Neuron (in vitro differentiated cells): ENCODE results near the gene CCDC47.
"Not testable (repeated sequence)": the region's sequence is repeated elsewhere in the genome, so short reads cannot be mapped to it uniquely, and the experiment has no call there.

Experiments
- H2AFZ ChIP-seq: one replicate; pipeline ENCODE4 v1.6.1; 2013; ENCODE audit warnings: low read depth, mild to moderate bottlenecking, inconsistent platforms, low read length, moderate library complexity
- H3K27me3 ChIP-seq: one replicate; pipeline ENCODE4 v1.6.1; 2013; ENCODE audit warnings: low read length; ENCODE audit not compliant: insufficient read depth
- H3K36me3 ChIP-seq: one replicate; pipeline ENCODE4 v1.6.1; 2013; ENCODE audit warnings: low read length; ENCODE audit not compliant: insufficient read depth
- H3K4me1 ChIP-seq: one replicate; pipeline ENCODE4 v1.6.1; 2013; ENCODE audit warnings: low read length; ENCODE audit not compliant: insufficient read depth
- H3K4me3 ChIP-seq: 2 replicates; pipeline ENCODE4 v1.5.1; 2013; ENCODE audit warnings: mild to moderate bottlenecking, low read length, moderate library complexity
- H3K9me3 ChIP-seq: one replicate; pipeline ENCODE4 v1.6.1; 2013; ENCODE audit warnings: low read length

CCDC47 gene

DNA sequence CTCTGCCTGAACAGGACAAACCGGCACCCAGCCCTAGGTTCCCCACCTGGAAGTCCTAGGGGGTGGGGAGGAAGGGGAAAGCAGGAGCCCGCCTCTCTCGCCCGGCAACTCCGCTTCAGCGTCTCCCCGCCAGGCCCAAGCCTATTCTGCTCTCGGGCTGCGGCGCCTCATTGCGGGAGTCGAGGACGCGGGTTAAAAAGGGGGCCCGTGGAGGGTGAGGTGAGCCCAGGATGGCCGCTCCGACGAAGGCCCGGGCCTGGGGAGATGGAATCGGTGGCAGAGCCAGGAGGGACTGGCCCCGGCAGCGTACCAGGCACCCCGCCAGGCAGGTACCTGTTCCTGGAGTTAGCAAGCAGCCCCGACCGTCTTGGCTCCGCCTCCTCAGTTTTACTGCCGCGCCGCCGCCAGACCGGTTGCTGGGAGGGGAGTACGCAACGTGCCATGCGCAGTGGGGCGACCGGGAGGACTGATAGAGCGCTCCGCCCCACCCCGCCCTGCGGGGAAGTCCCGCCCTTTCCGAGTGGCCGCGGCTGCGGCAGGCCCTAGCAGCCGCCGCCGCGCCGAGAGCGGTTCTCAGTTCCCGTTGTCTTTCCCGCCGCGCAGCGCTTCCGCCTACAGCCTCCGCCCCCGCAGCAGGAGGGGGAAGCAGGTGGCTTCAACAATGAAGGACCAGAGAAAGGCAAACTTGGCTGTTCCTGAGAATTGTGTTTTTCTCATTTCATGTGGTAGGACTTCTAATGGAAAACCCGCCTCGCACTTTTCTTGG, 31.8 kb downstream of the CCDC47 start, which contains the start of gene STRADA:
Gene STRADA, minus strand, starts transcription at position 392 of the 766 bp plus-strand sequence. CDS start 13,430 bp downstream, outside the sequence.
- Histone ChIP-seq H3K4me3 (peak within 1 kb of the TSS; percentile 95), H2AFZ (peak within 1 kb of the TSS; percentile 88), H3K9me3 (no peaks in the 10 kb centered on the region), H3K36me3 (peaks cover 15% of the 10 kb centered on the region), H3K4me1 (peaks cover 8% of the 10 kb centered on the region), H3K27me3 (no peaks in the 10 kb centered on the region)

GRCh38 chr17:63741143-63741407, 32.3 kb downstream of the CCDC47 start:
- peak overlapping the region; percentile 95 for H3K4me3 ChIP-seq
- H3K9me3 ChIP-seq: no peaks in the 10 kb centered on the region
- no peaks in the 10 kb centered on the region for H3K27me3 ChIP-seq
- peaks cover 11% of the 10 kb centered on the region for H3K36me3 ChIP-seq
- peaks cover 8% of the 10 kb centered on the region for H3K4me1 ChIP-seq
- H2AFZ ChIP-seq: peak overlapping the region; percentile 69

- Histone ChIP-seq H3K36me3 (peaks cover 6% of the 10 kb centered on the region), H3K4me3 (peak overlapping the region; percentile 95), H2AFZ (peak overlapping the region; percentile 69), H3K9me3 (no peaks in the 10 kb centered on the region), H3K4me1 (peaks cover 8% of the 10 kb centered on the region), H3K27me3 (no peaks in the 10 kb centered on the region)
Measured at GRCh38 chr17:63740464-63741142, 32.8 kb downstream of the CCDC47 start.

DNA sequence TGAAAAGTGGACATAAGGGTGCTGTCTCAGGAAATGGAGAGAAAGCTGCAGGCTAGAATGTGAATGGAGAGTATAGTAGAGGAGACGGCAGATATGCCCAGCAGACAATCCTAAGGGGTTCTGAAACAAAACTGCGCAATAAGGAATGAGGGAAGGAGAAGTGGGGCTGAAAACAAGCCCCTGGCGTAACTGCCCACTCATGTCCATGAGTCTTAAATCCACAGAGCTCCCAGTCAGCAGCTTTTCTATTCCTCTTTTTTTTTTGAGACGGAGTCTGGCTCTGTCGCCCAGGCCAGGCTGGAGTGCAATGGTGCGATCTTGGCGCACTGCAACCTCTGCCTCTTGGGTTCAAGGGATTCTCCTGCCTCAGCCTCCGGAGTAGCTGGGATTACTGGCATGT, 37.7 kb downstream of the CCDC47 start:
- peaks cover 8% of the 10 kb centered on the region for H3K36me3 ChIP-seq
- no peaks in the 10 kb centered on the region for H3K27me3 ChIP-seq
- H3K4me1 ChIP-seq: peaks cover 7% of the 10 kb centered on the region
- H3K4me3 ChIP-seq: no peak overlapping the region
- no peak overlapping the region for H2AFZ ChIP-seq
- H3K9me3 ChIP-seq: no peaks in the 10 kb centered on the region

- Histone ChIP-seq H2AFZ (no peak overlapping the region), H3K4me1 (peaks cover 17% of the 10 kb centered on the region), H3K27me3 (no peaks in the 10 kb centered on the region), H3K9me3 (no peaks in the 10 kb centered on the region), H3K4me3 (no peak overlapping the region), H3K36me3 (peaks cover 21% of the 10 kb centered on the region)
Measured at GRCh38 chr17:63722403-63722802, 51.0 kb downstream of the CCDC47 start.

GRCh38 chr17:63720194-63720593, 53.2 kb downstream of the CCDC47 start:
- not testable (repeated sequence) for H3K27me3 ChIP-seq, H3K9me3 ChIP-seq, H2AFZ ChIP-seq, H3K4me3 ChIP-seq
- H3K4me1 ChIP-seq: peaks cover 17% of the 10 kb centered on the region
- peaks cover 18% of the 10 kb centered on the region for H3K36me3 ChIP-seq

GRCh38 chr17:63718988-63719387, 54.4 kb downstream of the CCDC47 start:
- no peak overlapping the region for H2AFZ ChIP-seq
- peaks cover 17% of the 10 kb centered on the region for H3K36me3 ChIP-seq
- H3K4me3 ChIP-seq: no peak overlapping the region
- H3K27me3 ChIP-seq: no peaks in the 10 kb centered on the region
- H3K9me3 ChIP-seq: no peaks in the 10 kb centered on the region
- peaks cover 17% of the 10 kb centered on the region for H3K4me1 ChIP-seq

DNA sequence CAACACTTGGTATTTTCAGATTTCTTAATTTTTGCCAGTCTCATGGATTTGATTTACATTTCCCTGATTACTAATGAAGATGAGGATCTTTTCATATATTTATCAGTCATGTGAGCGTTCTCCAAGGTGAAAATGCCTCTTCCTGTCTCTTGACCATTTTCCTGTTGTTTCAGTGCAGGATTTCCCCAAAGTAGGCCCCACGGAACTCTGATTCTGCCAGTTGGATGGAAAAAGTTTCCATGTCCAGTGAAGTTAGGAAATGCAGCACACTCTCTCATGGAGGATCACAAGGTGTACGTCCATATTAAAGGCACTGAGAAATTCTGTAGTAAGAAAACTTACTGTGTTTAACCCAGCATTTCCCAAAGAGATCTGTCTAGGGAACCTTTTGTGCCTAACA, 57.0 kb downstream of the CCDC47 start:
- Histone ChIP-seq H3K4me3 (no peak overlapping the region), H3K36me3 (peaks cover 37% of the 10 kb centered on the region), H3K9me3 (no peaks in the 10 kb centered on the region), H3K4me1 (peaks cover 17% of the 10 kb centered on the region), H3K27me3 (no peaks in the 10 kb centered on the region), H2AFZ (no peak overlapping the region)

DNA sequence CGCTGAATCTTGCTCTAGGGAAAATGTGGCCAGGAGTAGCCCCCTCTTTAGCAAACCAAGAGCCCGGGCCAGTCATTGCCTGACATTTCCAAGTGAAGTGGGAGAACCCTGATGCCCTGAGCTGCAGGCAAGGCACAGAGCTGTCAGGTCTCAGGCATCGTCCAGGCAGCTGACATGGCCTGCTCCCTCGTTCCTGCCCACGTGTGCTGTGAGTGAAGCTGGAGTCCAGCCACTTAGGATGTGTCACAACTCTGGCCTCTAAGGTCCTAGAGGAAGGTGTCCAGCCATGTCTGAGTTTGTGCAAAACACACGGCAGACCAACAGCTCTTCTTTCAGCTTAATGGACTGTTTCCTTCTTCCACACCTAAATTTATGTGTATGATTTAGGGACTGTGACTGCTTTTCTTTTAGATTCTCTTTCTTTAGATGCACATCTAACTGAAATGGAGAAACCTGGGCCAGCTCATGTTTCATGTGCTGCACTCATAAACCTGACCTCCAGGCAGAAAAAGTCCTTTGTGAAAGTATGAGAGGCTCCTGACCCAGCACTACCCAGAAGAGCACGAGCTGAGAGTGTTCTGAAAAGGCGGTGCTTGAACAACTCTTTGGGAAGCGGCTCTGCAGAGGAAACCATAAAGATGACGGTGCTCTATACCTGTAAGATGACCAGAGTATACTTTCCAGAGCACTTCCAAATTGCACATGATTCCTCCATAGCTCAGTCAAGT, 58.7 kb downstream of the CCDC47 start:
- Histone ChIP-seq H3K4me3 (no peak overlapping the region), H2AFZ (no peak overlapping the region), H3K9me3 (no peaks in the 10 kb centered on the region)

DNA sequence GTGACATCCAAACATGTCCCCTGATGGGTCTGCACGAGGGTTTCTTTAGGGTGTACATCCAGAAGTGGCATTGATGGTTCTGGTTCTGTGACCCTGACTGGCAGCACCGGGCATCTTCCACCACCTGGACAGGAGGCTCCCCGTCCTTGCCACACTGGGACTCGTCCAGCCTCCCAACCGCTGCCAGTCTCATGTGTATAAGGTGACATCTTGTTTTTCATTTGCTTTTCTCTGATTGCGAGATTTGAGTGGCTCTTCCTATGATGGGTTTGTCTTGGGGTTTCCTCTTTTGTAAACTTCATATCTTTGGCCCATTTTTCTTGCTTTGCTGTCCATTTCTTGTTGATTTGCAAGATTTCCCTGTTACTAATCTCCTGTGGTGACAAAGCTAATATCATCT, 64.3 kb downstream of the CCDC47 start:
- peaks cover 75% of the 10 kb centered on the region for H3K36me3 ChIP-seq
- no peak overlapping the region for H3K4me3 ChIP-seq
- H3K9me3 ChIP-seq: no peaks in the 10 kb centered on the region
- no peak overlapping the region for H2AFZ ChIP-seq
- H3K27me3 ChIP-seq: no peaks in the 10 kb centered on the region
- H3K4me1 ChIP-seq: no peaks in the 10 kb centered on the region

More for the DNA sequence above, 58.7 kb downstream of the CCDC47 start:
- H3K27me3 ChIP-seq: no peaks in the 10 kb centered on the region
- peaks cover 17% of the 10 kb centered on the region for H3K4me1 ChIP-seq
- peaks cover 50% of the 10 kb centered on the region for H3K36me3 ChIP-seq

DNA sequence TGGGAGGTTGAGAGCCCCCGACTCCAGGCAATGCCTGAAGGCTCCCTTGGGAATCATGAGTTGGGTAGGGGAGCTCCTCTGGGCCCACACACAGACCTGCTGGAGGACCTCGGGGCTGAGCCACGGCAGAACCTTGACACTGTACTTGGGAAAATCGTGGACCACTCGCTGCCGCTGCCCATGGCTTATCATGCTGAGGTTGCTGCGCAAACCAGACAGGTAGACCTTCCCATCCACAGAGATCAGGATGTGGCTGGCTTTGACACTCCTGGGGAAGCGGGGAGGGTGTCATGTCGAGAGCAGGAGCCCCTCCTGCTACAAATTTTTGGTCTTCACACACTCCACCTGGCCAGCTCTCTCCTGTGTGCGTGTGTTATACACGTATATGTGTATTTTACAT, 66.2 kb downstream of the CCDC47 start:
- no peak overlapping the region for H2AFZ ChIP-seq
- H3K27me3 ChIP-seq: no peaks in the 10 kb centered on the region
- H3K4me3 ChIP-seq: no peak overlapping the region
- peaks cover 81% of the 10 kb centered on the region for H3K36me3 ChIP-seq
- H3K4me1 ChIP-seq: no peaks in the 10 kb centered on the region
- H3K9me3 ChIP-seq: no peaks in the 10 kb centered on the region

- no peaks in the 10 kb centered on the region for H3K9me3 ChIP-seq
- H3K4me3 ChIP-seq: no peak overlapping the region
- no peak overlapping the region for H2AFZ ChIP-seq
- H3K4me1 ChIP-seq: no peaks in the 10 kb centered on the region
- H3K36me3 ChIP-seq: peaks cover 76% of the 10 kb centered on the region
- no peaks in the 10 kb centered on the region for H3K27me3 ChIP-seq
Measured at GRCh38 chr17:63706336-63707082, 66.9 kb downstream of the CCDC47 start.

DNA sequence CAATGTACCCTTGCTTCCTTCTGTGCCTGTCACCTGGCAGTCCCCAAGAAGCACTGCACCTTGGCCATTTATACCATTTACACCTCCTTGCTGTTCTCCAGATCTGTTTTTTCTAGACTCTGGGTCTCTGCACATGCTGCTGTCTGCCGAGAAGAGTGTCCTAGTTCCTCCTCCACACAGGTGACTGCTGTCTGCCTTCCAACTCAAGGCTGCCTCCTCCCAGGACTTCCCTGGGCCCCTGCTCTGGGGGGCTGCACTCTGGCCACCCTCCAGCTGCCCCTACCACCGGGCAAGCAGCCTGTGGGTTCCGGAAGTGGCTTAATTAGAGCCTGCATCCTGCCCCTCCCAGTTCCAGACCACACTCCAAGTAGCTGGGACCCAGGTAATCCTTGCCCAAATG, 67.7 kb downstream of the CCDC47 start:
- Histone ChIP-seq H3K9me3 (no peaks in the 10 kb centered on the region), H3K4me3 (no peak overlapping the region), H3K4me1 (no peaks in the 10 kb centered on the region), H3K27me3 (no peaks in the 10 kb centered on the region), H2AFZ (no peak overlapping the region), H3K36me3 (peaks cover 71% of the 10 kb centered on the region)
